Retinal pigment epithelial cell (primary cell): ENCODE measurements around the gene CASP8AP2.
A peak's percentile ranks its signal among the peaks of the same experiment; 100 is the strongest.
"Not testable (repeated sequence)": the region's sequence is repeated elsewhere in the genome, so short reads cannot be mapped to it uniquely, and the experiment has no call there.

ENCODE experiments used
- DNase-seq: peaks from one replicate; pipeline ENCODE4 v3.0.0-alpha.2; 2010; ENCODE audit warnings: low read depth
- H3K4me3 ChIP-seq: 2 replicates; pipeline ENCODE4 v1.5.1; 2011; ENCODE audit warnings: mild to moderate bottlenecking, low read length, control low read depth, moderate library complexity
- TF ChIP-seq, protein P1 (sequence below): conservative IDR thresholded peaks from 2 replicates; pipeline ENCODE4 v1.5.1; 2011; ENCODE audit warnings: low read depth, low read length, control low read depth, inconsistent platforms

Gene CASP8AP2

DNA sequence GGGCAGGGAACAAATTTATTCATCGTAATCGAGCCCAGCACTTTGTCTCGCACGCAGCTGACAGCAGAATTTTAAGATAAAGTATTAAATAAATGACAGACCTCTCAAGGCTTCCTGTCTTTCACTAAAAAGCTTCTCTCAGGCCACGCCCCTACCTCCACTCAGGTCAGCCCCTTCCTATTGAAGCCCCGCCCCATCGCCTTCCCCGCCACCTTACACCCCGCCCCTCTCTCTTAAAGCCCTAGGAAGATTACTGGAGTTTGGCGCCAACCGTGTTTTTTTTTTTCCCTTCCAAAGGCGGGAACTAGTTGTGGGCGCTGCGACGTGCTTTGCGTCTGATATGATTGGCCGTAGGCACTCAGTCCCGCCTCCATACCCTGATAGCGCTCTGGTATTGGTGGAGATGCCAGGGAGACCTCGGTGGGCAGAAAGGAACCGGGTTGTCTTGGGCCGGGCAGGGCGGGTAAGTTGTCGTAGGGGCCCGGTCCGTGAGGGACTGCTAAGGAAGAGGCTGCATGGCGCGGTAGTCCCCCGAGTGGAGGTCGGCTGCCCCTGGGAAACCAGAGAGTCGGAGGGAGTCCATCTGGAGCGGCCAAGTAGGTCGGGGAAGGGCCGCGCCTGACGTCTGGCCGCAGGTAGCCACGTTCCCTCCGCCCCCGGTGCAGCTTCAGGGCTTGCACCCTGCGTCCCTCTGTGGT, at the start of gene CASP8AP2:
TSS of gene CASP8AP2 (plus strand) at position 409 of the 698 bp plus-strand sequence.
- TF ChIP-seq, protein P1, sequence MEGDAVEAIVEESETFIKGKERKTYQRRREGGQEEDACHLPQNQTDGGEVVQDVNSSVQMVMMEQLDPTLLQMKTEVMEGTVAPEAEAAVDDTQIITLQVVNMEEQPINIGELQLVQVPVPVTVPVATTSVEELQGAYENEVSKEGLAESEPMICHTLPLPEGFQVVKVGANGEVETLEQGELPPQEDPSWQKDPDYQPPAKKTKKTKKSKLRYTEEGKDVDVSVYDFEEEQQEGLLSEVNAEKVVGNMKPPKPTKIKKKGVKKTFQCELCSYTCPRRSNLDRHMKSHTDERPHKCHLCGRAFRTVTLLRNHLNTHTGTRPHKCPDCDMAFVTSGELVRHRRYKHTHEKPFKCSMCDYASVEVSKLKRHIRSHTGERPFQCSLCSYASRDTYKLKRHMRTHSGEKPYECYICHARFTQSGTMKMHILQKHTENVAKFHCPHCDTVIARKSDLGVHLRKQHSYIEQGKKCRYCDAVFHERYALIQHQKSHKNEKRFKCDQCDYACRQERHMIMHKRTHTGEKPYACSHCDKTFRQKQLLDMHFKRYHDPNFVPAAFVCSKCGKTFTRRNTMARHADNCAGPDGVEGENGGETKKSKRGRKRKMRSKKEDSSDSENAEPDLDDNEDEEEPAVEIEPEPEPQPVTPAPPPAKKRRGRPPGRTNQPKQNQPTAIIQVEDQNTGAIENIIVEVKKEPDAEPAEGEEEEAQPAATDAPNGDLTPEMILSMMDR: no peak
- peak within 1 kb of the TSS; percentile 95 for H3K4me3 ChIP-seq
- DNase-seq: peak; percentile 97

DNA sequence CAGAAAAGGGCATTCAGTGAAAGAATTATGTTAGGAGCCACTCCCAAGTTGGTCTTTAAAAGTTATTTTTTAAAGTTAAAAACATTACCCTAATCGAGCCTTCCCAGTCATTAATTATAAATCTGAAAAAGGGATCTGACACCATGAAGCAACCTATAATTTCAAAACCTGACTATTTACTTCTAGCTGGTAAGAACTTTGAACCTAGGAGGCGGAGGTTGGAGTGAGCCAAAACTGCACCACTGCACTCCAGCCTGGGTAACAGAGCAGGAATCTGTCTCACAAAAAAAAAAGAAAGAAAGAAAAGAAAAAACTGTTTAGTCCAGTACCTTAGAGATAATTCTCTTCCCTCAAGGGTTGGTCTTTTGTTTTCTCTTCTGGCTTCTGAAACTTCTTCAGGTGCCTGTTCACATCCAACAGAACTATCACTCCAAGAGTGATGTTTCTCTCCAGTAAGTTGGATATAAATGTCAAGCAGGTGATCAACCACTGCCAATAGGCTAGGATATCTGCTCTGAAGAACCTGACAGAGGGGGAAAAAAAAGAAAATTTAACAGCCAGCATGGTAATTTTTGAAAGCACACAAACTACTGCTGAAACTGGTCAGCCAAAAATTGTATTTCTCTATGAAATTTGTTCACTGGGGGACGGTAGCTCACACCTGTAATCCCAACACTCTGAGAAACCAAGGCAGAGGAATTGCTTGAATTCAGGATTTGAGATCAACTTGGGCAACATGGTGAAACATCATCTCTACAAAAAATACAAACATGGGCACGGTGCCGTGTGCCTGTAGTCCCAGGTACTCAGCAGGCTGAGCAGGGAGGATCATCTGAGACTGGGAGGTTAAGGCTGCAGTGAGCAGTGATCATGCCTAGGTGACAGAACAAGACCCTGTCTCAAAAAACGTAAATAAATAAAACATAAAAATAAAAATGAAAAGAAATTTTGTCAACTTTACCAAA, 48.3 kb upstream of the CASP8AP2 start:
- DNase-seq: no peak
- no peak overlapping the region for H3K4me3 ChIP-seq
- TF ChIP-seq, protein P1: no peak

DNA sequence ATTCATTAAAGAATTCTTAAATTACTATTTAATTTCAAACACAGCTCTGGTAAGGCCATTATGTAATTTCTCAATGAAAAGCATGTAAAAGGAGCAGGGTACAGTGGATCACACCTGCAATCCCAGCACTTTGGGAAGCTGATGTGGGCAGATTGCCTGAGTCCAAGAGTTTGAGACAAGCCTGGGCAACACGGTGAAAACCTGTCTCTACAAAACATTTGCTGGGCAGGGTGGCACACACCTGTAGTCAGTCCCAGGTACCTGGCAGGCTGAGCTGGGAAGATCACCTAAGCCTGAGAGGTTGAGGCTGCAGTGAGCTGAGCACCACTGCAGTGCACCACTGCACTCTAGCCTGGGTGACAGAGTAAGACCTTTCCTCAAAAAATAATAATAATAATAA, 47.5 kb upstream of the CASP8AP2 start:
- H3K4me3 ChIP-seq: no peak overlapping the region
- TF ChIP-seq, protein P1: no peak
- no peak for DNase-seq

DNA sequence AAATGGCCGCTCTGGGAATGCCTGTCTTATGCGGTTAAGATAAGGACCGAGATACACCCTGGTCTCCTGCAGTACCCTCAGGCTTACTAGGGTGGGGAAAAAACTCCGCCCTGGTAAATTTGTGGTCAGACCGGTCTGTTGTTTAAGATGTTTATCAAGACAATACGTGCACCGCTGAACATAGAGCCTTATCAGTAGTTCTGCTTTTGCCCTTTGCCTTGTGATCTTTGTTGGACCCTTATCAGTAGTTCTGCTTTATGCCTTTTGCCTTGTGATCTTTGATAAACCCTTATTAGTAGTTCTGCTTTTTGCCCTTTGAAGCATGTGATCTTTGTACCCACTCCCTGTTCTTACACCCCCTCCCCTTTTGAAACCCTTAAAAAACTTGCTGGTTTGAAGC, 46.4 kb upstream of the CASP8AP2 start:
- H3K4me3 ChIP-seq, DNase-seq: not testable (repeated sequence)

DNA sequence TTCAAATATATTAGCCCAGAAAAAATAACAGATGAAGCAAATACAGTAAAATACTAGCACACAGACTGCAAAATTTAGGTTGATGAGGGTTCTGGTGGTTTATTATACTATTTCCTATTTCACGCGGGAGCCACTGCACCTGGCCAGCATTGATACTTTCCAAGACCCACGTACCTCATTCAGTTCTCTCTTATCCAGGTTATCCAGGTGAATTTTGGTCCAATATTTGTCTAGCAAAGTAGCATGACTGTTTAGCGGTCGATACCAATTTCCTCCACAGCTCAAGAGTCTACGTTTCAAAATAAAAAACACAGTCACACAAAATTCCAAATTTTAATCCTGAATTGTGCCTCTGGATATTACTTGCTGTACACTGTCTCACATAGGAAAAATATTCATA, 44.8 kb upstream of the CASP8AP2 start:
- DNase-seq: no peak
- TF ChIP-seq, protein P1: no peak
- no peak overlapping the region for H3K4me3 ChIP-seq

DNA sequence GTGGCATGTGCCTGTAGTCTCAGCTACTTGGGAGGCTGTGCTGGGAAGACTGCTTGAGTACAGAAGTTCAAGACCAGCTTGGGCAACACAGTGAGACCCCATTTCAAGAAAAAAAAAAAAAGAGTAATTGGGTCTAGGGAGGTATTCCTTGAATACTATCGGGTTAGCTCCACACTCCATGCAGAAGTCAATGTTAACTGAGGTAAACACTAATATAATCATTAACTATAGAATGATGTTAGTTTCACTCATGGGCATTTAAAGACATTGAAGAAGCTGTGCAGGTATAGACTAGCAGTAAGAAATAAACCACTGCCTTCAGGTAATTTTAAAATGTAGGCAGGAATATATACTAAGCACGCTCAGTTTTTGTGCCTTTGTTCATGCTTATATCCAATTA, 42.7 kb upstream of the CASP8AP2 start:
- TF ChIP-seq, protein P1: no peak
- H3K4me3 ChIP-seq: no peak overlapping the region
- no peak for DNase-seq

DNA sequence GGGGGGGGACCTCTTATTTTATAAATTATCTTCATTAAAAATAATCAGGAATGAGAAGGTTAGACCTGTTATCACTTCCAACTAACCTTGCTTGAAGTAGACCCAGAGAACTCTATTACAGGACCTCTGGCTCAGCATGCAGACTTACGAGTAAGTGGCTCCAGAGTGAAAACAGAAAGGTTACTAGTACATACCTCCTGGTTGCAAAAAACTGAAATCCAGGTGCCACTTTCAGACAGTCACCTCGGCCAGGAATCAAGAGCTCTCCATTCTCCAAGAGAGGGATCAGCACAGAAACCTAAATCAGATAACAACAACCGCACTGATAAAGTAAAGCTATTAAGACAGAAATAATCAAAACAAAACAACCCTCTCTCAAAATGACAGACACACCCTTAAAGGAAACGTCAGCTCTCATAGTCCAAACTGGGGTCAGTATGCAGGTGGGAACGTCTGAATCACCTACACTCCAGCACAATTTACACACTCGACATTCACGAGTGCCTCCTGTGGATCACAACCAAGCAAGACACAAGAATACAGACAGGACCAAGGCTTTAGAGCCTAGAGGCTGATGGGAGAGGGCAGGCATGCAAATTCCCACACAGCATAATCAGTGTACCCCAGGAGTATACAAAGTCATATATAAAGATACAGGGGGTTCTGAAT, 41.9 kb upstream of the CASP8AP2 start:
- TF ChIP-seq, protein P1: no peak
- DNase-seq: no peak
- H3K4me3 ChIP-seq: no peak overlapping the region
